ENCODE measurements around the gene ATXN1. TPM values are rescaled to one million over a fixed set of nuclear protein-coding genes. Genes with fewer than 3 reads are reported as not detected.

The ATXN1 gene
- total RNA-seq, 4 donors from 2014 or later: 21.0 to 102 (median 51.1) TPM

GRCh38 chr6:16414205-16414604 is 347.1 kb downstream of the ATXN1 start:
- H3K36me3 ChIP-seq: no peaks in the 10 kb centered on the region
- no peaks in the 10 kb centered on the region for H3K27me3 ChIP-seq
- H3K27ac ChIP-seq: peak overlapping the region; percentile 17 to 26
- DNase-seq: no peak
- H3K9me3 ChIP-seq: no peaks in the 10 kb centered on the region
- H3K4me3 ChIP-seq: no peak overlapping the region
- intact Hi-C loops (cut with DNase I; ENCODE audit: low total_unique reads): no loop called here
- TF ChIP-seq POLR2A (IDR thresholded peaks at IDR 0.05): no peak
- TF ChIP-seq, protein P1, sequence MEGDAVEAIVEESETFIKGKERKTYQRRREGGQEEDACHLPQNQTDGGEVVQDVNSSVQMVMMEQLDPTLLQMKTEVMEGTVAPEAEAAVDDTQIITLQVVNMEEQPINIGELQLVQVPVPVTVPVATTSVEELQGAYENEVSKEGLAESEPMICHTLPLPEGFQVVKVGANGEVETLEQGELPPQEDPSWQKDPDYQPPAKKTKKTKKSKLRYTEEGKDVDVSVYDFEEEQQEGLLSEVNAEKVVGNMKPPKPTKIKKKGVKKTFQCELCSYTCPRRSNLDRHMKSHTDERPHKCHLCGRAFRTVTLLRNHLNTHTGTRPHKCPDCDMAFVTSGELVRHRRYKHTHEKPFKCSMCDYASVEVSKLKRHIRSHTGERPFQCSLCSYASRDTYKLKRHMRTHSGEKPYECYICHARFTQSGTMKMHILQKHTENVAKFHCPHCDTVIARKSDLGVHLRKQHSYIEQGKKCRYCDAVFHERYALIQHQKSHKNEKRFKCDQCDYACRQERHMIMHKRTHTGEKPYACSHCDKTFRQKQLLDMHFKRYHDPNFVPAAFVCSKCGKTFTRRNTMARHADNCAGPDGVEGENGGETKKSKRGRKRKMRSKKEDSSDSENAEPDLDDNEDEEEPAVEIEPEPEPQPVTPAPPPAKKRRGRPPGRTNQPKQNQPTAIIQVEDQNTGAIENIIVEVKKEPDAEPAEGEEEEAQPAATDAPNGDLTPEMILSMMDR (IDR thresholded peaks at IDR 0.05): no peak
- H3K4me1 ChIP-seq: no peaks in the 10 kb centered on the region

GRCh38 chr6:16413399-16413798 is 347.9 kb downstream of the ATXN1 start:
- Histone ChIP-seq H3K27ac (peak overlapping the region in 1 of 2 donors; percentile 26), H3K9me3 (no peaks in the 10 kb centered on the region), H3K27me3 (no peaks in the 10 kb centered on the region), H3K4me3 (no peak overlapping the region), H3K4me1 (no peaks in the 10 kb centered on the region), H3K36me3 (no peaks in the 10 kb centered on the region)
- no peak for TF ChIP-seq POLR2A (IDR thresholded peaks at IDR 0.05)
- TF ChIP-seq, protein P1 (IDR thresholded peaks at IDR 0.05): no peak
- no peak for DNase-seq
- intact Hi-C loops (cut with DNase I; ENCODE audit: low total_unique reads): no loop called here

- no peak for DNase-seq
- no peaks in the 10 kb centered on the region for H3K36me3 ChIP-seq
- H3K27me3 ChIP-seq: no peaks in the 10 kb centered on the region
- peak overlapping the region in 1 of 2 donors; percentile 2 for H3K27ac ChIP-seq
- no peak overlapping the region for H3K4me3 ChIP-seq
- TF ChIP-seq, protein P1 (IDR thresholded peaks at IDR 0.05): no peak
- TF ChIP-seq POLR2A (IDR thresholded peaks at IDR 0.05): no peak
- no peaks in the 10 kb centered on the region for H3K4me1 ChIP-seq
- intact Hi-C loops (cut with DNase I; ENCODE audit: low total_unique reads): no loop called here
- no peaks in the 10 kb centered on the region for H3K9me3 ChIP-seq
These were observed 348.3 kb downstream of the ATXN1 start for GRCh38 chr6:16412982-16413381.

- peak overlapping the region in 1 of 2 donors; percentile 2 for H3K27ac ChIP-seq
- H3K27me3 ChIP-seq: no peaks in the 10 kb centered on the region
- no peaks in the 10 kb centered on the region for H3K4me1 ChIP-seq
- H3K36me3 ChIP-seq: no peaks in the 10 kb centered on the region
- no peak for TF ChIP-seq POLR2A (IDR thresholded peaks at IDR 0.05)
- TF ChIP-seq, protein P1 (IDR thresholded peaks at IDR 0.05): no peak
- intact Hi-C loops (cut with DNase I; ENCODE audit: low total_unique reads): no loop called here
- no peaks in the 10 kb centered on the region for H3K9me3 ChIP-seq
- no peak overlapping the region for H3K4me3 ChIP-seq
- DNase-seq: no peak
These were observed 349.1 kb downstream of the ATXN1 start for GRCh38 chr6:16412171-16412570.

GRCh38 chr6:16409531-16410441 is 351.5 kb downstream of the ATXN1 start:
- intact Hi-C loops (cut with DNase I; ENCODE audit: low total_unique reads): loop anchor here (10.0 kb wide), 1 partner anchor 65 kb away; no protein-coding TSS in a partner anchor
- Histone ChIP-seq H3K27me3 (no peaks in the 10 kb centered on the region), H3K36me3 (no peaks in the 10 kb centered on the region), H3K4me1 (peaks cover 4 to 10% of the 10 kb centered on the region in 2 donors), H3K27ac (peak overlapping the region in 1 of 2 donors; percentile 26), H3K9me3 (no peaks in the 10 kb centered on the region), H3K4me3 (no peak overlapping the region)
- no peak for TF ChIP-seq POLR2A (IDR thresholded peaks at IDR 0.05)
- TF ChIP-seq, protein P1 (IDR thresholded peaks at IDR 0.05): peak; percentile 63 to 80 (median 70)
- peak; percentile 65 to 70 for DNase-seq
